Suprapubic skin (tissue), 4 donors: ENCODE data around the gene KRT77. TPM values are rescaled to one million over a fixed set of nuclear protein-coding genes. Genes with fewer than 3 reads are reported as not detected.

Source experiments
- DNase-seq, 2 donors: peaks; one replicate each; pipeline ENCODE4 v3.0.0-alpha.2; 2019; ENCODE audit warnings: low spot score in 2 of 2
- H3K27ac ChIP-seq: fragments of 200-600 bp; sonication (generic); one replicate; pipeline ENCODE4 v1.5.1; 2019
- H3K27me3 ChIP-seq: fragments of 200-600 bp; sonication (generic); one replicate; pipeline ENCODE4 v1.5.1; 2019
- H3K36me3 ChIP-seq: fragments of 200-600 bp; sonication (generic); one replicate; pipeline ENCODE4 v1.5.1; 2019
- H3K4me1 ChIP-seq: fragments of 200-600 bp; sonication (generic); one replicate; pipeline ENCODE4 v1.5.1; 2019
- H3K4me3 ChIP-seq: fragments of 200-600 bp; sonication (generic); one replicate; pipeline ENCODE4 v1.5.1; 2019; ENCODE audit warnings: mild to moderate bottlenecking
- H3K9me3 ChIP-seq: fragments of 200-600 bp; sonication (generic); one replicate; pipeline ENCODE4 v1.5.1; 2019
- EP300 ChIP-seq: sonication (generic); formaldehyde crosslinking; IDR thresholded peaks from one replicate; pipeline ENCODE4 v1.6.1; 2017; ENCODE audit warnings: antibody characterized with exemption
- POLR2A ChIP-seq, 2 donors: fragments of 450-650 bp; IDR thresholded peaks; one replicate each; pipeline ENCODE4 v1.6.1; 2017; ENCODE audit warnings: antibody characterized with exemption in 2 of 2, mild to moderate bottlenecking in 2 of 2, moderate library complexity in 2 of 2
- POLR2AphosphoS5 ChIP-seq, 3 donors: sonication (generic); formaldehyde crosslinking; IDR thresholded peaks; one replicate each; pipeline ENCODE4 v1.6.1; 2017; ENCODE audit warnings: antibody characterized with exemption in 3 of 3
- WGBS: methylation state at CpG from one replicate; pipeline ENCODE4 v1.1.5; 2018; 5-methylcytosine and 5-hydroxymethylcytosine counted together
- total RNA-seq, 4 donors: library from RNA; depleted of rRNA; stranded (reverse); fragments of >200 nt; gene quantifications; one replicate each; pipeline ENCODE4 v1.1.0, GENCODE V29; 2016
- TF ChIP-seq, protein P1 (sequence below), 2 donors: fragments of 200-600 bp in 1 of 2; fragments of 450-650 bp in 1 of 2; sonication (generic) in 1 of 2; IDR thresholded peaks; one replicate each; pipeline ENCODE4 v1.5.1; 2016 to 2019; ENCODE audit warnings: antibody characterized with exemption in 2 of 2, mild to moderate bottlenecking in 1 of 2, moderate library complexity in 1 of 2

Gene KRT77
- total RNA-seq, 4 donors from 2014 or later = 146 to 424 (median 275) TPM

DNA sequence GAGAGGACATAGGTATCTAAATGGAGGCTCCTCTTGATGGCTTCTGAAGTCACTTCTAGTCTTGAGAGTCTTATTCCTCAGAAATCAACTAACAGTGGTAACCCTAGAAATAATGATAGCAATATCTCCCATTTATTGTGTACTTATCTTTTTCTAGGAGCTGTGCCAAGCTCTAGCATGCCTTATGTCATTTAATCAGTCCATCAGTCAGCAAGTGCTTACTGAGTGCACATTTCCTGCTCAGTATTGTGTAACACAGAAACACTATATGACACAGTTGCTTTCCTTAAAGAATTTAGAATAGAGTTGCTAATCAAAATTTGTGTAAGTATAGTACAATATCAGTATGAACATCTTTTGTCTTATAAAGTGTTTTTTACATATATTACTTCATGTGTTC lies 37.3 kb upstream of the KRT77 start:
- no peak overlapping the region for H3K4me3 ChIP-seq
- no peaks in the 10 kb centered on the region for H3K4me1 ChIP-seq
- DNase-seq = no peak
- H3K27me3 ChIP-seq = peaks cover 19% of the 10 kb centered on the region
- H3K9me3 ChIP-seq = no peaks in the 10 kb centered on the region
- H3K27ac ChIP-seq = no peak overlapping the region
- no peaks in the 10 kb centered on the region for H3K36me3 ChIP-seq
- TF ChIP-seq POLR2A (IDR thresholded peaks at IDR 0.05) (no peak), POLR2AphosphoS5 (IDR thresholded peaks at IDR 0.05) (no peak), EP300 (no peak)
- TF ChIP-seq, protein P1, sequence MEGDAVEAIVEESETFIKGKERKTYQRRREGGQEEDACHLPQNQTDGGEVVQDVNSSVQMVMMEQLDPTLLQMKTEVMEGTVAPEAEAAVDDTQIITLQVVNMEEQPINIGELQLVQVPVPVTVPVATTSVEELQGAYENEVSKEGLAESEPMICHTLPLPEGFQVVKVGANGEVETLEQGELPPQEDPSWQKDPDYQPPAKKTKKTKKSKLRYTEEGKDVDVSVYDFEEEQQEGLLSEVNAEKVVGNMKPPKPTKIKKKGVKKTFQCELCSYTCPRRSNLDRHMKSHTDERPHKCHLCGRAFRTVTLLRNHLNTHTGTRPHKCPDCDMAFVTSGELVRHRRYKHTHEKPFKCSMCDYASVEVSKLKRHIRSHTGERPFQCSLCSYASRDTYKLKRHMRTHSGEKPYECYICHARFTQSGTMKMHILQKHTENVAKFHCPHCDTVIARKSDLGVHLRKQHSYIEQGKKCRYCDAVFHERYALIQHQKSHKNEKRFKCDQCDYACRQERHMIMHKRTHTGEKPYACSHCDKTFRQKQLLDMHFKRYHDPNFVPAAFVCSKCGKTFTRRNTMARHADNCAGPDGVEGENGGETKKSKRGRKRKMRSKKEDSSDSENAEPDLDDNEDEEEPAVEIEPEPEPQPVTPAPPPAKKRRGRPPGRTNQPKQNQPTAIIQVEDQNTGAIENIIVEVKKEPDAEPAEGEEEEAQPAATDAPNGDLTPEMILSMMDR (IDR thresholded peaks at IDR 0.05) = no peak

DNA sequence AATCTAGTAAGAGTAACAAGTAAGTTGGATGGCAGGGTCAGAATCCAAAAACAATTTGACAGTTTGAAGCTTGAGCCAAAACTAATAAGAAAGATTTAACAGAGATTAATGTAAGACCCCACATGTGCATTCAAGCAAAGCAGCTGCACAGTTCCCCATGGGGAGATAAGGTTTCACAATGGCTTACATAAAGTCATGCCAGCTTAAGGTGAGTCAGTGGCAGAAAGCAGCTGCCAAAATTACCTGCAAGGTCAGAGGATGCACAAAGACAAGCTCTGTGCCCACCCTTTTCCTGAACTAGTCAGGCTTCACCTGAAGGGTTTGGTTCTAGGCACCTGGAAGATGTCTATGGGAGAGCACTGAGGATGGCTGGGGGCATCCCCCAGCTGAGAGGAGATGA lies 36.6 kb upstream of the KRT77 start:
- H3K27ac ChIP-seq = no peak overlapping the region
- no peak for DNase-seq
- no peaks in the 10 kb centered on the region for H3K9me3 ChIP-seq
- TF ChIP-seq, protein P1 (IDR thresholded peaks at IDR 0.05) = no peak
- no peak for TF ChIP-seq POLR2A (IDR thresholded peaks at IDR 0.05)
- TF ChIP-seq EP300 = no peak
- no peak for TF ChIP-seq POLR2AphosphoS5 (IDR thresholded peaks at IDR 0.05)
- H3K36me3 ChIP-seq = no peaks in the 10 kb centered on the region
- H3K4me3 ChIP-seq = no peak overlapping the region
- H3K4me1 ChIP-seq = no peaks in the 10 kb centered on the region
- peaks cover 22% of the 10 kb centered on the region for H3K27me3 ChIP-seq

DNA sequence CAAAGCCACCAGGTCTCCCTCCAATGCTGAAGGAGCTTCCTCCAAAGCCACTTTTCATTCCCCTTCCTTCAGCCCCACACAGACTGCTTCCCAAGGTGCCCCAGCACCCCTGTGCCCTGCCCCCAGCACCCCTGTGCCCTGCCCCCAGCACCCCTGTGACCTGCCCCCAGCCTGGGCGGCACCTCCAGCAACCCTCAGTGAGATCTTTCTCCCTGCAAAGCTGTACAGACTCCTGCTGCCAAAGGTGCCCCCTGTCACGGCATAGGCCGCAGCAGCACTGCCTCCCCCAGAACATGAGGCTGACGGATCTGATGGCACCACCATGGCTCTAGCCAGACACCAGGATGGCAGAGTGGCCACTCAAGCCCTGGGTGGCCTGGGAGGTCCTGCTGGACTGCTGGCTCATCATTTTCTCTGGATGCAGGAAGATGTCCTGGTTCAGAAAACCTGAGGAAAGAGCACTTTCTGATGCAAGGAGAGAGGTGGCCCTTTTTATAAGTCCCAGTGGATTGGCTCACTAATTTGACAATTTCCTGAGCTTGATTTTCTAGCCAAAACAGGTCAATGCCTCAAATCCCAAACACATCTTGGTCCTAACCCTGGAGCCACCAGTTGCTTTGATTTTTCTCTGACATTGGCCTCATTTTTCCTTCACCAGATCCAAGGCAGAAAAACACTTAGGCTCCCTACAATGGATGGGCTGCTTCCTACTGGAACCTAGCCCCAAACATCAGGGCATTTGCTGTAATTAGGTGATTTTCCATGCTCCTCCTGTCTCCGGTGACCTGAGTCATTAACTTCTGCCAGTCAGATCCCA lies 32.7 kb upstream of the KRT77 start:
- Histone ChIP-seq H3K27ac (no peak overlapping the region), H3K36me3 (no peaks in the 10 kb centered on the region), H3K9me3 (no peaks in the 10 kb centered on the region), H3K4me3 (no peak overlapping the region), H3K27me3 (peaks cover 16% of the 10 kb centered on the region), H3K4me1 (no peaks in the 10 kb centered on the region)
- no peak for DNase-seq
- TF ChIP-seq POLR2AphosphoS5 (IDR thresholded peaks at IDR 0.05) (no peak), POLR2A (IDR thresholded peaks at IDR 0.05) (no peak), EP300 (no peak)
- TF ChIP-seq, protein P1 (IDR thresholded peaks at IDR 0.05) = no peak
- 78% methylated on average over 2 of the region's 5 CpGs for WGBS

DNA sequence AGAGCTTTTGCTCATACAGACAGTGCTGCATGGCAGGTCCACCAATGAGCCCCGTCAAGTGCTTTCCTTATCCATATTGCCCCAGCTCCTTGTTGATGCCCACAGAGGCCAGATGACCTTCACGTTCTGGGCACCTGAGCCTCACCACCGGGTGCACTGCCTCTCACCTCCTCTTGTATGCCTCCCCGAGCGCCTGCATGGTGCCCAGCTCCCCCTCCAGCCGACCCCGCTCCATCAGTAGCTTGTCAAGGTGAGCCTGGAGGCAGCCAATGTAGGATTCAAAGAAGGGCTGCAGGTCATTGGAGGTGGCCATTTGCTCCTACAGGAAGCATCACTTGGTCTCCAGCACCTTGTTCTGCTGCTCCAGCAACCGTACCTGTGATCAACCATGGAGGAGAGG lies 31.8 kb upstream of the KRT77 start:
- no peaks in the 10 kb centered on the region for H3K9me3 ChIP-seq
- H3K27ac ChIP-seq = no peak overlapping the region
- H3K4me3 ChIP-seq = no peak overlapping the region
- DNase-seq = no peak
- H3K4me1 ChIP-seq = no peaks in the 10 kb centered on the region
- no peaks in the 10 kb centered on the region for H3K36me3 ChIP-seq
- 84% methylated on average over 7 of the region's 8 CpGs for WGBS
- peaks cover 16% of the 10 kb centered on the region for H3K27me3 ChIP-seq
- no peak for TF ChIP-seq EP300
- TF ChIP-seq POLR2AphosphoS5 (IDR thresholded peaks at IDR 0.05) = no peak
- no peak for TF ChIP-seq POLR2A (IDR thresholded peaks at IDR 0.05)
- TF ChIP-seq, protein P1 (IDR thresholded peaks at IDR 0.05) = no peak

DNA sequence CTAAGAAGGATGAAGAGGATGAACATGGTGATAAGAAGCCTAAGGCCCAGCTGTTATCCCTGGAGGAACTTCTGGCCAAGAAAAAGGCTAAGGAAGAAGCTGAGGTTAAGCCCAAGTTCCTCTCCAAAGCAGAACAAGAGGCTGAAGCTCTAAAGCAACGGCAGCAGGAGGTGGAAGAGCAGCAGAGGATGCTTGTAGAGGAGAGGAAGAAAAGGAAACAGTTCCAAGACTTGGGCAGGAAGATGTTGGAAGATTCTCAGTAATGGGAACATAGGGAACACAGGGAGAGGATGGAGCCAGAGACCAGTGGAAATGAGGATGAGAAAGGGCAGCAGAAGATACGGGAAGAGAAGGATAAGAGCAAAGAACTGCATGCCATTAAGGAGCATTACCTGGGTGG lies 27.5 kb upstream of the KRT77 start:
- 85% methylated on average over 2 of the region's 2 CpGs for WGBS
- no peak for TF ChIP-seq EP300
- no peak for TF ChIP-seq POLR2A (IDR thresholded peaks at IDR 0.05)
- no peak for TF ChIP-seq POLR2AphosphoS5 (IDR thresholded peaks at IDR 0.05)
- TF ChIP-seq, protein P1 (IDR thresholded peaks at IDR 0.05) = no peak
- Histone ChIP-seq H3K9me3 (no peaks in the 10 kb centered on the region), H3K4me1 (no peaks in the 10 kb centered on the region), H3K4me3 (no peak overlapping the region), H3K36me3 (no peaks in the 10 kb centered on the region), H3K27ac (no peak overlapping the region), H3K27me3 (peaks cover 16% of the 10 kb centered on the region)
- no peak for DNase-seq
